Body of pancreas (tissue), 4 donors: ENCODE data around the gene FGR.

Experiments
- CTCF ChIP-seq, 7 experiments: fragments of 450-650 bp in 4 of 7; fragments of 200-600 bp in 3 of 7; sonication (generic) in 3 of 7; IDR thresholded peaks; one replicate each; pipeline ENCODE4 v1.5.1; 2016 to 2019; ENCODE audit warnings: antibody characterized with exemption in 7 of 7
- POLR2A ChIP-seq, 3 donors: fragments of 450-650 bp; IDR thresholded peaks; one replicate each; pipeline ENCODE4 v1.6.1; 2016; ENCODE audit warnings: antibody characterized with exemption in 3 of 3, mild to moderate bottlenecking in 2 of 3

- TF ChIP-seq POLR2A (IDR thresholded peaks at IDR 0.05), result peak in 2 of 3 donors; percentile 10 to 47
- TF ChIP-seq CTCF (IDR thresholded peaks at IDR 0.05), result no peak
These were observed at the start of gene FGR for GRCh38 chr1:27634985-27635367.
